Activated T-helper 9 cell treated with anti-CD3 and anti-CD28 coated beads, Interleukin-2, amount 50 U/mL, for 16 hours (primary cell): Measurements from ENCODE around the gene GLIS1.
"Not testable (repeated sequence)": the region's sequence is repeated elsewhere in the genome, so short reads cannot be mapped to it uniquely, and the experiment has no call there.

Experiments used
- DNase-seq: peaks from one replicate; pipeline ENCODE4 v3.0.0-alpha.2; 2020; ENCODE audit warnings: low read depth

The GLIS1 gene

GRCh38 chr1:53654216-53655210 is 84.5 kb downstream of the GLIS1 start:
- DNase-seq = no peak

DNA sequence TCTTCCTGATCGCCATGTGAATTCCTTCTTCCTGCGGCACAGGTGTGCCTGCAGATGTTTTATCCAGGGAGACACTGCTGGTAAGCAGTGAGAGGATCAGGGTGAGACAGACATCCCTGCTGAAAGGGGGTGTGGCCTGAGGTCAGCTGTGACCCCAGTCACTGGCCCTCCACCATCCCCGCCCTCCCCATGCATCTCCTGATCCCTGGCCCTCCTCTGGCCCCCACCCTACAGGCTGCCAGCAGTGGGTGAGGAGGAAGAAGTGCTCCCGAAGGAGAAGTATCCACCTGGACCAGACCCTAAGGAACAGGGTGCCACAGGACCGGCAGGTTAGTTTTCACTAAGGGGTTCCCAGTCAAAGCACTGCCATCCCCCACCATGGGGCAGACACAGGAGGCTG is 85.3 kb downstream of the GLIS1 start:
- DNase-seq = no peak

DNA sequence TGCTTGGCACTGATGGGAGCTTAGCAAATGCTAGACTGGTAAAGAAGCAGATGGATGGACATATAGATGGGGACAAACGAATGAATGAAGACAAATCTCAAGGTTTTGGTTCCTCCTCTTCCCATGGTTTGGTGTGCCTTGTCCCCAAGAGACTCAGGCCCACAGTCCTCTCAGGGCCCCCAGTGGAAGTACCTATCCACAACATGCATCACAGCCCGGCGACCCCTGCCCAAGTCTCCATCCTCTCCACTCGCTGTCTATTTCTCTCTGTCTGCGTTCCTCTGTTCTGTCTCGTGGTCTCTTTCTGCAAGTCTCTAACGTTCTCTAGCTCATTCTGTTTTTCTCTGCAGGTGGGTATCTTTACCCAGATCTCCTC is 85.8 kb downstream of the GLIS1 start:
- no peak for DNase-seq

DNA sequence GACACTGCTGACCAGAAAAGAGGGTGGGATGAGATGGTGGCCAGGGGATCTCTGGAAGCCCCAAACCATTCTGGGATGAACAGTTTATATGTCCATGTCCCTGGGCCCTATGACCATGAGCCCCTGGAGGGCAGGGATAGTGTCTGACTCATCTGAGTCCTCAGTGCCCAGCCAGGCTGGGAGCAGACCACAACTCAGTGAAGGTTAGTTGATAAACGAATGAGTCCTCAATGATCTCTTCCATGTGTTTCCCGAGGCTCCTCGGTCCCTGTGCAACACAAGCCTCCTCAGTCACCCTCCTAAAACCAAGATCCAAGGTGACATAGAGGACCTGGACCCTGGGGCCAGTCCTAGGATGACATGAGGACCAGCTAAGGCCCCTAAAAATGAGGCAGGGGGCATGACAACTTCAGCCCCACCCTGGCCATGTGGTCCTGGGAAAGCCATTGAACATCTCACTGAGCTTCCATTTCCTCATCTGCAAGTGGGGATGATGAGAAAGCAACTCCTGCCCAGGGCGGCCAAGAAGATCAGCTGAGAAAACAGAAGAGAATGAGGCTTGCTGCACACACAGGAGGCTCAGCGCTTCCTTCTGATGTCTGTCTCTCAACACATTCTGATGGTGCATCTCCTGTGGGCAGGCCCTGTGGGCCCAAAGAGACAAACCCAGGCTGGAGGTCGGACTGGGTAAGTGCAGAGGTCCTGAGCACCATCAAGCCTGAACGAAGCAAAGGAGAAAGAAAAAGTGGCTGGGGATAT is 86.3 kb downstream of the GLIS1 start:
- DNase-seq = no peak

GRCh38 chr1:53651356-53651755 is 87.6 kb downstream of the GLIS1 start:
- no peak for DNase-seq

GRCh38 chr1:53648516-53648915 is 90.4 kb downstream of the GLIS1 start:
- no peak for DNase-seq

DNA sequence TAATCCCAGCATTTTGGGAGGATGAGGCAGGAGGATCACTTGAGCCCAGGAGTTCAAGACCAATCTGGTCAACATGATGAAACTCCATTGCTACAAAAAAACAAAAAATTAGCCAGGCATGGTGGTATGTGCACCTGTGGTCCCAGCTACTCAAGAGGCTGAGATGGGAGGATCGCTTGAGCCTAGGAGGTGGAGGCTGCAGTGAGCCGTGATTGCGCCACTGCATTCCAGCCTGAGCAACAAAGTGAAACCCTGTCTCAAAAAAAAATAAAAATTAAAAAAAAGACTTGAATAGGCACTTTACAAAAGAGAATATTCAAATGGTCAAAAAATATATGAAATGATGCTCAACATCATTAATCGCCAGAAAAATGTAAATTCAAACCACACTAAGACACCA is 91.0 kb downstream of the GLIS1 start:
- not testable (repeated sequence) for DNase-seq

DNA sequence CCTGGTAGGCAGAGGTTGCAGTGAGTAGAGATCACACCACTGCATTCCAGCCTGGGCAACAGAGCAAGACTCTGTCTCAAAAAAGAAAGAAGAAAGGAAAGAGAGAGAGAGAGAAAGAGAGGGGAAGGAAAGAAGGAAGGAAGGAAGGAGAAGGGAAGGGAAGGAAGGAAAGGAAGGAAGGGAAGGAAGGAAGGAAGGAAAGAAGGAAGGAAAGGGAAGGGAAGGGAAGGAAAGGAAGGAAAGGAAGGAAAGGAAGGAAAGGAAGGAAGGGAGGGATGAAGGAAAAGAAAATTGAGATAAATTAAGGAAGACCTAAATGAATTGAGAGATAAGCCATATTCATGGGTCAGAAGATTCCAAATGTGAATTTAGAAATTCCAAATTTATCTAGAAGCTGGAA is 92.2 kb downstream of the GLIS1 start:
- no peak for DNase-seq

GRCh38 chr1:53645690-53646078 is 93.3 kb downstream of the GLIS1 start:
- DNase-seq = no peak

- DNase-seq = no peak
Observed at GRCh38 chr1:53644909-53645689, 93.9 kb downstream of the GLIS1 start.

DNA sequence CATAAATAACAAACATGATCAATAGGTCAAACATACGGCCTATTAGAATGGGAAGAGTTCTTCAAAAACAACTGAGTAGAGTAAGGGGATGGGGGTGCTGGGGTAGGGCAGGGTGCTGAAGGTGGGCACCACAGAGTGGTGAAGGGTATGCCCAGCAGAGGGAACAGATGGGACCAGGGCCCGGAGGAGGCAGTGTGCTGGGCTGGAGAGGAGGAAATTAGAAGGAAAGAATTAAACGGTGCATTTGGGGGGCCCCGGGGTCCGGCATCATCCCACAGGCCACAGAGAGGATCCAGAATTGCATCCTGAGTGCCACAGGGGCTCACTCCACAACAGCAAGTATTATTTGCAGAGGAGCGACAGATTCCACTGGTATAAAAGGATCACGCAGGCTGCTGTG is 94.5 kb downstream of the GLIS1 start:
- no peak for DNase-seq

DNA sequence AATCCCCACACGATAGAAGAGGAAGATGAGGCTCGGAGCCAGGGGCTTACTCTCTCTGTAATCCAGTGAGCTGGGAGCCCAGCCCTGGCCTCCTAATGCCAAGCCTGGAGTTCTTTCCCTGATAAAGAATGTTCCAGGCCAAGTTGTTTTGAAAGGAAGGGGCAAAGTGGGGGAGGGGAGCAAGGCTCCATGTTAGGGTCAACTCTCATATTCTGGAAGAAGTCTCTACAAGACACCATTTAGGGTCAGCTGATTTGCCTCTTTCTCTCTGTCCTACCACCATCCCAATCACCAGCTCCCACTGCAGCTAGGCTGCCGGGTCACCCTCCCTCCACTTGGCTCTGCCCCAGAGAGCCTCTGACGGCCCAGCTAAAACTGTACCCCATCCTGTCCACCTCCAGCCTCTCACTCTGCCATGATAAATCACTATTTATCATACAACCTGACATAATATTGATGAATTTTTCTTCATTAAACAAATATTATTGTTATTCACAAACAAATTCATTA is 95.0 kb downstream of the GLIS1 start:
- no peak for DNase-seq

DNA sequence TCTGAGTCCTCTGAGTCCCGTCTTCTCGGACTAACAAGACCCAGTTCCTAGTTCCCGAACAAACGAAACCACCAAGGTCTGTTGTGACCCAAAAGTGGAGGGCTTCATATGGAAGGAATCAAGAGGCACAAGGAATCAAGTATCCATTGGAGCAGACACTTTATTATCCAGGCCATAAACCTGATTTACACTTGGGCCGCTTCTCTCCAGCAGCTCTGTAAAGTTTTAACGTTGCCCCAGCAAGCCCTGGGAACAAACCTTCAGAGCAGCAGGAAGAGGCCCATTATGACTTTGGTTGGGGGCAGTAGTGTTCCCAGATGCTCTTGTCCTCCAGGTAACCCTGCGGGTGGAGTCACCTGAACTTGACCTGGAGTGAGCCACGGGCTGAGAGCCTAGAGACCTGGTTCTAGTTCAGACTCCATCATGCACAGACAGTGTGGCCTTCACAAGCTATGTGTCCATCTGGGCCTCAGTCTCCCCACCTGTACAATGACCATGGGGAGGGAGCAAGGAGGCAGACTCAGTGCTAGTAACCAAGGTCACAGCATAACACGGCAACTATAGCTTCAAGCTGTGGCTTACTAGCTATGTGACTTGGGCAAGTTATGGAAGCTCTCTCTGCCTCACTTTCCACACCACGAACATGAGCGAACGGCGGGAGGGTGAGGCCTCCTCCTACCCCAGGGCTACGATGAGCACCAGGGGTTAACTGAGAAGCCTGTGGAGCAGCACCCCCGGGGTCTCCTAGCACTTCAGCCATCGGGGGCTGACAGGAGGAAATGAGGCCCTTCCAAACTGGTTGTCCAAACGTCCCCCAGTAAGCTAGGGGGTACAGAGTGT is 95.7 kb downstream of the GLIS1 start:
- no peak for DNase-seq

DNA sequence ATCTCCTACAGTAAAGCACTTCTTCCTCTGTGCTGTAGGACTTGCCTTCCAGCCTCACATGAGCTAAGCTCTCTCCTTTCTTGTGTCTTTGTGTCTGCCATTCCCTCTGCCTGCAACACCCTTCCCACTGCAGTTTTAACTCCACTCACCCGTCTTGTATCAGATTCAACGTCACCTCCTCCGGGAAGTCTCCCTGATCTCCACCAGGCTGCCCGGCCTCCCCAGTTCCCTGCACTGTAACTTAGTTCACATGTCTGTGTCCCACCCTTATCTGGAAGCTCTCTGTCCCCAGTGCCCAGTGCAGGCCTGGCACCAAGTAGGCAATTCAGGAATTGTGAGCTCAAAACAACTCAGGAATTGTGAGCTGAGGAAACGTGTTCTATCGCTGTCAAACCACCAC is 96.4 kb downstream of the GLIS1 start:
- no peak for DNase-seq

DNA sequence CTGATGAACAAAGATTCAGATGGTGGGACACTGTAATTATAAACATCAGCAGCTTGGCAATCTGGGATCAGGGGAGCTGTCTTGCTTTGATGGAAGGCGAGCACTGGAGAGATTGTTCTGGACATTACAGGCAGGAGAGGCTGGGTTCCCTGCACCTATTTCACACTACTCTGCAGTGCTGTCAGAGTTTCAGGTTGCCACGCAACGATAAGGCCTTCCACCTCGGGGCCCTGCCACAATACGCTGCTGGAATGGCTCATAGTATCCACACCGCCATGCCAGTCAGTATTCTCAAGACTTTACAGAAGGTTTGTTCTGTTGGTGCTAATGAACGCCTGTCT is 96.8 kb downstream of the GLIS1 start:
- DNase-seq = no peak

GRCh38 chr1:53641481-53642214 is 97.3 kb downstream of the GLIS1 start:
- DNase-seq = no peak

DNA sequence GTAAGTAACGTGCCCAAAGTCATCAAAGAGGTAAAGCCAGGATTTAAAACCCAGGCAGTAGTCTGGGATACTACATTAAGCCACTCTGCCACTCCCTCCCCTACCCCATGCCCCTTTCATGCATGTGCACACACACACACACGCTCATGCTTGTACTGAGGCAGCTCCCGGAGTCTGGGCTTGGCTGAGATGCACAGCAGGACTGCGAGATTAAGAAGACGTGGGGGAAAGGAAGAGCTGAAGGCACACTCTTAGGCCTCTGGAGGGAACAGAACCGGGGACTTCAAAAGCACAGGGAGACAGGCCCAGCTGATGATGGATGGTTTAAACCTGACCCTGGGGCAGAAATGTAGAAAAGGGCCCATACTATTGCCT is 98.3 kb downstream of the GLIS1 start:
- DNase-seq = no peak

DNA sequence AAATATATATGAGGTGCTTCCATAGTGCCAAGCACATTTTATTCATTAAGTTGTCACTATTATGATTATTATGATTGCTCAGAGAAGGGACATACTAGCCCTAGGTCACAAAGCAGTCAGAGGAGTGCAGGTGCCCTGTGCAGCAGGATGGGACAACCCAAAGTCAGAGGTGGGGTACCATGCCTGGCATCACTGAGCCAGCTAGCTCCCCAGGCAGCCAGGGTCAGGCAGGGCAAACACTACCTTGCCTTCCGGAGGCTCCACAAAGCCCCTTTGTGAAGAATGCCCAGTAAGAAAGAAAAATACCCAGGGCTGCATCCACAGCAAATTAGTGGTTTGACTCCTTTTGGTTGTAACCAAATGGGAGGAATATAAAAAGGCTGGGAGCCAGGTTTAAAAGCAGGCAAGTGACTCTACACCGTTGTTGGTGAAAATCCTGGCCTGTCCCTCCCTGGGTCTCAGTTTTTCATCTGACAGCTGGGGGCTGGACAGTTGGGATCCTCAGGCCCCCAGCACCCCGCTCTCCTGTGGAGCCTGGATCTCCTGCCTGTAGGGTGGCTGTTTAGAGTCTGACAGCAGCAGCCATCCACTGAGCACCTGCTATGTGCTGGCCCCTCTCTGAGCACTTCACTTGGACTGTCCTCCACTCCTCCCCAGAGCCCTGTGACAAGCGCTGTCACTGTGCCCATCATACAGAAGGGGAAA is 98.8 kb downstream of the GLIS1 start:
- no peak for DNase-seq

DNA sequence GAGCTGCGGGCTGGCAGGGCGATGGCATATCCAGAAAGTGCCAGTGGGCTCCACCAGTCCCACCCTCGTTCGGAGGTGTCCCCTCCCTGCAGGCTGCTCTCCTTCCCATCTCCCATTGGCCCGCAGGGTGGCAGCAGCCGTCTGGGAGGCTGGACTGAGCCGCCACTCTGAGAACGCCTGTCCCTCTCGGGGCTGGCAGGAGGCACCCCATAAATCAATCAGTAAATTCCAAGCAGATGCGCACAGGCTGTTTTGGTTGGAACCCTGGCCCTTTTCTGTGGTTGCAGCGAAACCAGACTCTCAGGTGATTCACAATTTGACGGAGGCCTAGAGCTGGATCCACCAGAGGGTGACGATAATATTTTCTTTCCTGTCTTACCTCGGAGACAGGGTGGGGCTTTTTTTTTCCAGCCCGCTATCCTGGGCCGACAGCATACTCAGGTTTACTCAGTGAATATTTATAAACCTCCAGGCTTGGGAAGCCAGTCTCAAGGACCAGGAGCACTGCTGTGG is 99.7 kb downstream of the GLIS1 start:
- no peak for DNase-seq
